ENCODE results near the gene ZNF804B. TPM values are rescaled to one million over a fixed set of nuclear protein-coding genes. Genes with fewer than 3 reads are reported as not detected.

Gene ZNF804B
- total RNA-seq, 2 experiments from 2014 or later = not detected

- Mint-ChIP-seq H3K4me1 (ENCODE audit: low read depth) (no peaks in the 10 kb centered on the region), H3K9me3 (ENCODE audit: insufficient read depth) (no peaks in the 10 kb centered on the region), H3K36me3 (ENCODE audit: low read depth) (no peaks in the 10 kb centered on the region), H3K4me3 (no peak overlapping the region), H3K27ac (no peak overlapping the region), H3K27me3 (ENCODE audit: low read depth) (peaks cover 2% of the 10 kb centered on the region)
- DNase-seq (no peak), ATAC-seq (no peak)
- POLR2A ChIA-PET = no interaction called here
- CTCF ChIA-PET = no interaction called here
Measured at GRCh38 chr7:89339748-89340147, 580.2 kb downstream of the ZNF804B start.

DNA sequence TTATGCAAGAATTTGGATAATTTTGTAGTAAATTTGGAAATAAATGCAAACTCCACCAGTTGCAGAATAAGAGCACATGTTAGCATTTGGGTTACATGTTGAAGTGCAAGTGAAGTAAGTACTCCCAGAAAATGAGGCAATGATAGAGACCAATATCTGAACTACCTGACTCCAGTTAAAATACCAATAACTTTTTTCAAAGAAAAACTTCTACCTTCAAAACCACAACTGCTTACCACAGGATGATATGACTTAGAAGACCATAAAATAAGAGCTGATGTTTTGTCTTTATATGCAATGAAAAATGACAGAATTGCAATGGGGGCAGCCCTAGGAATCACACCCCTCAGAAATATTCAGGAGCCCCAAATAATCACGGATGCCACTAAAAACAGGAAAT is 597.6 kb downstream of the ZNF804B start:
- H3K4me1 Mint-ChIP-seq (ENCODE audit: low read depth) = peaks cover 8% of the 10 kb centered on the region
- H3K36me3 Mint-ChIP-seq (ENCODE audit: low read depth) = no peaks in the 10 kb centered on the region
- no peaks in the 10 kb centered on the region for H3K27me3 Mint-ChIP-seq (ENCODE audit: low read depth)
- ATAC-seq = no peak
- no peak overlapping the region for H3K4me3 Mint-ChIP-seq
- ChIA-PET POLR2A (no interaction called here), CTCF (no interaction called here)
- DNase-seq = no peak
- no peak overlapping the region for H3K27ac Mint-ChIP-seq
- no peaks in the 10 kb centered on the region for H3K9me3 Mint-ChIP-seq (ENCODE audit: insufficient read depth)

GRCh38 chr7:89377219-89377618 is 617.7 kb downstream of the ZNF804B start:
- POLR2A ChIA-PET = no interaction called here
- no peaks in the 10 kb centered on the region for H3K4me1 Mint-ChIP-seq (ENCODE audit: low read depth)
- DNase-seq (no peak), ATAC-seq (no peak)
- H3K9me3 Mint-ChIP-seq (ENCODE audit: insufficient read depth) = no peaks in the 10 kb centered on the region
- H3K27me3 Mint-ChIP-seq (ENCODE audit: low read depth) = peaks cover 4% of the 10 kb centered on the region
- no peaks in the 10 kb centered on the region for H3K36me3 Mint-ChIP-seq (ENCODE audit: low read depth)
- no peak overlapping the region for H3K4me3 Mint-ChIP-seq
- no peak overlapping the region for H3K27ac Mint-ChIP-seq
- CTCF ChIA-PET = no interaction called here

- Mint-ChIP-seq H3K4me3 (no peak overlapping the region), H3K36me3 (ENCODE audit: low read depth) (no peaks in the 10 kb centered on the region), H3K9me3 (ENCODE audit: insufficient read depth) (no peaks in the 10 kb centered on the region), H3K27ac (no peak overlapping the region), H3K27me3 (ENCODE audit: low read depth) (no peaks in the 10 kb centered on the region), H3K4me1 (ENCODE audit: low read depth) (no peaks in the 10 kb centered on the region)
- ChIA-PET CTCF (no interaction called here), POLR2A (no interaction called here)
- ATAC-seq (no peak), DNase-seq (no peak)
Measured at GRCh38 chr7:89385411-89385810, 625.9 kb downstream of the ZNF804B start.

Other genes with a start within 250 kb of the ZNF804B start
- gene TEX47, start 36.0 kb downstream of the ZNF804B start, total RNA-seq = not detected

Measured in activated CD8-positive, alpha-beta T cell treated with anti-CD3 and anti-CD28 coated beads, Interleukin-2, amount 10 ng/mL, durations not matched to agents 7 days and 5 days (primary cell).